ENCODE data around the gene ELAC1. TPM values are rescaled to one million over a fixed set of nuclear protein-coding genes. Genes with fewer than 3 reads are reported as not detected.
A peak's percentile ranks its signal among the peaks of the same experiment; 100 is the strongest.

The ELAC1 gene
- total and polyA plus RNA-seq, 12 donors = 2.6 to 6.7 (median 4.2) TPM

GRCh38 chr18:51028201-51028805 lies 60.5 kb downstream of the ELAC1 start:
- peaks cover 2 to 70% (median 39%) of the 10 kb centered on the region in 9 donors for H3K4me1 ChIP-seq
- WGBS, 2 donors = 76 to 77% methylated on average over 4 of the region's 4 CpGs
- H3K4me3 ChIP-seq = no peak overlapping the region

GRCh38 chr18:51029378-51029693 lies 61.5 kb downstream of the ELAC1 start:
- DNase-seq = no peak
- Histone ChIP-seq H3K36me3 (peaks cover 0 to 35% (median 6%) of the 10 kb centered on the region in 9 donors), H3K27me3 (no peaks in the 10 kb centered on the region), H3K4me3 (peak overlapping the region; percentile 42 to 94 (median 81)), H3K27ac (peak overlapping the region; percentile 94 to 100 (median 98)), H3K9me3 (no peaks in the 10 kb centered on the region), H3K4me1 (peaks cover 2 to 79% (median 48%) of the 10 kb centered on the region in 9 donors)
- ATAC-seq = peak in 2 of 8 donors; percentile 1 to 9
- intact Hi-C loops (cut with DNase I) = loop anchor here in 2 of 10 donors (5.0 to 10.0 kb wide), 2 partner anchors 62 to 155 kb away; partner anchors contain the start of genes ELAC1 (in 1 of the 2) and ME2 (in 1 of the 2)
- TF ChIP-seq, protein P1, sequence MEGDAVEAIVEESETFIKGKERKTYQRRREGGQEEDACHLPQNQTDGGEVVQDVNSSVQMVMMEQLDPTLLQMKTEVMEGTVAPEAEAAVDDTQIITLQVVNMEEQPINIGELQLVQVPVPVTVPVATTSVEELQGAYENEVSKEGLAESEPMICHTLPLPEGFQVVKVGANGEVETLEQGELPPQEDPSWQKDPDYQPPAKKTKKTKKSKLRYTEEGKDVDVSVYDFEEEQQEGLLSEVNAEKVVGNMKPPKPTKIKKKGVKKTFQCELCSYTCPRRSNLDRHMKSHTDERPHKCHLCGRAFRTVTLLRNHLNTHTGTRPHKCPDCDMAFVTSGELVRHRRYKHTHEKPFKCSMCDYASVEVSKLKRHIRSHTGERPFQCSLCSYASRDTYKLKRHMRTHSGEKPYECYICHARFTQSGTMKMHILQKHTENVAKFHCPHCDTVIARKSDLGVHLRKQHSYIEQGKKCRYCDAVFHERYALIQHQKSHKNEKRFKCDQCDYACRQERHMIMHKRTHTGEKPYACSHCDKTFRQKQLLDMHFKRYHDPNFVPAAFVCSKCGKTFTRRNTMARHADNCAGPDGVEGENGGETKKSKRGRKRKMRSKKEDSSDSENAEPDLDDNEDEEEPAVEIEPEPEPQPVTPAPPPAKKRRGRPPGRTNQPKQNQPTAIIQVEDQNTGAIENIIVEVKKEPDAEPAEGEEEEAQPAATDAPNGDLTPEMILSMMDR (IDR thresholded peaks at IDR 0.05) = no peak
- 8 to 12% methylated on average over 10 of the region's 10 CpGs for WGBS, 2 donors

More at GRCh38 chr18:51028201-51028805, 60.5 kb downstream of the ELAC1 start:
- intact Hi-C loops (cut with DNase I) = loop anchor here in 2 of 10 donors (5.0 to 10.0 kb wide), 2 partner anchors 61 to 154 kb away; partner anchors contain the start of genes ELAC1 (in 1 of the 2) and ME2 (in 1 of the 2)
- H3K9me3 ChIP-seq = no peaks in the 10 kb centered on the region
- H3K36me3 ChIP-seq = peaks cover 0 to 34% (median 6%) of the 10 kb centered on the region in 9 donors
- H3K27me3 ChIP-seq = no peaks in the 10 kb centered on the region
- TF ChIP-seq, protein P1 (IDR thresholded peaks at IDR 0.05) = no peak
- H3K27ac ChIP-seq = no peak overlapping the region
- no peak for ATAC-seq
- no peak for DNase-seq

DNA sequence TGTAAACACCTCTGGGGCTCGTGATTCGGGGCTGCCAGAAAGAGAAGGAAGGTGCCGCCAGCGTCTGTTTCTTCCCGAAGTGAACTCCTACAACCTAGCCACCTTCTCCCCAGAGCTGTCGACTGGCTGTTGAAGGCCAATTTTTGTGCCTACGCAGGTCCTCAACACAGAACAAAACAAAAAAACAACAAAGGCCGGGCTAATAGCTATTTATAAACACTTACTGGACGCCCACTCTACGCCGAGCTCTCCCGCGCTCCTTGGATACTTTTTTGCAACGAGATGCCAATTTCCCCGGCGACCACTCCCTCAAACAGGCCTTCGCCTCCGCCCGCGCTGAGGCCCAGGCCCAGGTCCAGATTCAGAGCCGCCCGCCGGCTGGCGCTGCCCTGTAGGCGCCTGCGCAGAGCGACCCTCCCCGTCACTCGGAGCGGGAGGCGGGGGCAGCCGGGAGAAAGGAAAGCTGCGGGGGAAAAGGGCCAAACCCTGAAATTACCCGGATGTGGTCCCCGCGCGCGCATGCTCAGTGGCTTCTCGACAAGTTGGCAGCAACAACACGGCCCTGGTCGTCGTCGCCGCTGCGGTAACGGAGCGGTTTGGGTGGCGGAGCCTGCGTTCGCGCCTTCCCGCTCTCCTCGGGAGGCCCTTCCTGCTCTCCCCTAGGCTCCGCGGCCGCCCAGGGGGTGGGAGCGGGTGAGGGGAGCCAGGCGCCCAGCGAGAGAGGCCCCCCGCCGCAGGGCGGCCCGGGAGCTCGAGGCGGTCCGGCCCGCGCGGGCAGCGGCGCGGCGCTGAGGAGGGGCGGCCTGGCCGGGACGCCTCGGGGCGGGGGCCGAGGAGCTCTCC lies 62.1 kb downstream of the ELAC1 start, which contains the start of gene SMAD4:
SMAD4 (plus strand) TSS at position 520 of the 843 bp plus-strand sequence. CDS start 16,834 bp downstream, outside the sequence.
- 0% methylated on average over 76 to 77 of the region's 79 CpGs for WGBS, 2 donors
- TF ChIP-seq, protein P1 (IDR thresholded peaks at IDR 0.05) = no peak
- H3K27me3 ChIP-seq = no peaks in the 10 kb centered on the region
- DNase-seq (peak; percentile 97 to 98), ATAC-seq (peak; percentile 95 to 99 (median 97))
- peak within 1 kb of the TSS; percentile 70 to 94 (median 81) for H3K4me3 ChIP-seq
- peak within 1 kb of the TSS; percentile 94 to 100 (median 98) for H3K27ac ChIP-seq
- no peaks in the 10 kb centered on the region for H3K9me3 ChIP-seq
- H3K4me1 ChIP-seq = peaks cover 2 to 85% (median 54%) of the 10 kb centered on the region in 9 donors
- H3K36me3 ChIP-seq = peaks cover 0 to 31% (median 6%) of the 10 kb centered on the region in 9 donors
- intact Hi-C loops (cut with DNase I) = loop anchor here in 7 of 10 donors (2.0 to 10.0 kb wide), 6 partner anchors 63 to 165 kb away; partner anchors contain the start of genes ELAC1 (in 5 of the 7), ME2 (in 2 of the 7) and MEX3C (in 2 of the 7)

All from heart right ventricle (tissue), 16 donors.